Right renal pelvis (tissue), 4 donors: ENCODE results near the gene CACFD1. TPM values are rescaled to one million over a fixed set of nuclear protein-coding genes. Genes with fewer than 3 reads are reported as not detected.
"Not testable (repeated sequence)": the region's sequence is repeated elsewhere in the genome, so short reads cannot be mapped to it uniquely, and the experiment has no call there.

Experiments used
- DNase-seq, 4 donors: peaks; one replicate each; pipeline ENCODE4 v3.0.0-alpha.2; 2013; ENCODE audit warnings: low read depth in 4 of 4, low spot score in 3 of 4, missing footprints in 1 of 4
- polyA plus RNA-seq, 4 donors: library from polyadenylated mRNA; unstranded; fragments of 120-200 nt; gene quantifications; one replicate each; pipeline ENCODE4 v1.2.1, GENCODE V29; 2013; ENCODE audit not compliant: insufficient read length in 4 of 4

The CACFD1 gene
- polyA plus RNA-seq, 4 donors: 25.4 to 40.6 (median 28.5) TPM

DNA sequence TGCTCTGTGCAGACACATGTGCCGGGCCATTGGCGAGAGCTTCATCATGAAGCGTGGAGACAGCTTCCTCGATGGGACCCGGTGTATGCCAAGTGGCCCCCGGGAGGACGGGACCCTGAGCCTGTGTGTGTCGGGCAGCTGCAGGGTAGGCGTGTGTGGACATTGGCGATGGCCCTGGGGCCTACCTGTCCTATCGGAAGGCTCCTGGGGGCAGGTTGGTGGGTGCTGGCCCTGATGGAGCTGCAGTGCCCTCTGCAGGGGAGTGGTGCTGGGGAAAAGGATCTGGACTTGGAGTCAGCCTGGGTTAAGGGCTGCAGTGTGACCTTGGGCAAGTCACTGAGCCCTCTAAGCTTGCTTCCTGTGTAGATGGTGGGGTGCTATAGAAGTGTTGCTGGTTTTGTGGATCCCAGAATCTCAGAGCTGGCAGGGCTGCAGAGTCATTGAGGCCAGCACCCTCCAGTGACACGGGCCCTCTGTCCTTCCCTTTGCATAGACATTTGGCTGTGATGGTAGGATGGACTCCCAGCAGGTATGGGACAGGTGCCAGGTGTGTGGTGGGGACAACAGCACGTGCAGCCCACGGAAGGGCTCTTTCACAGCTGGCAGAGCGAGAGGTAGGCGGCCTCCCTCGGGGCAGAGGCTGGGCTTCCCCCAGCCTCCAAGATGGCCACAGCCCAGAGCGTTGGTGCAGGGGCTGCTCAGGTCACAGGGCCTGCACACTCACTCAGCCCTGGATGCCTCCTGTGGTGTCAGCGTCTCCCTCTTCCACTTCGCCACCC lies 21.8 kb upstream of the CACFD1 start:
- no peak for DNase-seq

DNA sequence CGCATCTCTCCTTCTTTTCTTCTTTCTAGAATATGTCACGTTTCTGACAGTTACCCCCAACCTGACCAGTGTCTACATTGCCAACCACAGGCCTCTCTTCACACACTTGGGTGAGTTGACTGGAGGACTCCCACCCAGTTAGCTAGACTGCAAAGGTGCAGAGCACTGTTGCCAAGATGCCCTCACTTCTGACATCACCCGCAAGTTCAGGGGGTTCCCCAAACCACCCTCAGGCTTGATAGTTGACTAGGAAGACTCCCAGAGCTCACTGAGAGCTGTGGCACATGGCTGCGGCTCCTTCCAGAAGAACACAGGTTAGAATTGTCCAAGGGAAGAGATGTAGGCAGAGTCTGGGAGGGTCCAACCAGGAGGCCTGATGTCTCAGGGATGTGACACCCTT lies 20.4 kb upstream of the CACFD1 start:
- no peak for DNase-seq

DNA sequence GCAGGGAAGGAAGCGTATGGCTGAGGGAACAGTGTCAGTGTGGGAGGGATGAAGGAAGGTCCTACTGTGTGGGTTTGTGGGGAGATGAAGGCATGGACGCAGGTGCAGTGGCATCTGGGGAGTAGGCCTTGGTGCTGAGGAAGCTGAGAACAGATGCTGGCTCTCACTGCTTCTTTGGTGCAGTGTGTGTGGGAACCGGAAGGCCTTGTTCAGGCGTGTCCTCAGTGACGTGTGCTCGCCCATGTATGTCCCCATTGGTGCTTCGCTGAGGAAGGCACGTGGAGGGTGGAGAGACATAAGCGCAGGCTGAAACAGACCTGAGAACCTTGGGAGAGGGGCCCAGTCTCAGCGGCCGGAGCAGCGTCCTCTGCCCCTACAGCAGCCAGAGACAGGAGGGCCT lies 18.9 kb upstream of the CACFD1 start:
- no peak for DNase-seq

DNA sequence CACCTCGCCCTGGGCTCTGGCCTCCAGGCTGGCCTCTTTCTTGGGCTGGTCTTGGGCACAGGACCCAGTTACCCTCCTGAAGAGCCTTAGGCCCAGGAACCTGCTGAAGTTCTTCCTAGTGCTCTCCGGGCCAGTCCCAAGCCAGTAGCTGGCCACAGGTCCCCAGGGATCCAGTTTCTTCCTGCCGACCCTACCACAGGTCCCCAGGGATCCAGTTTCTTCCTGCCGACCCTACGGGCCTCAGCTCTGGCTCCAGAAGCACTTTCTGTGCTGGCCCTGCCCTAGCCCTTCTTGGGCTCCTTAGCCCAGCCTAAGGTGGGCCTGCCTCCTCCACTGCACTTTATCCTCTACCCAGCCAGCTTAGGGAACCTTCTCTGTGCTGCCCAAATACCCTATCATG lies 18.2 kb upstream of the CACFD1 start:
- DNase-seq: no peak

DNA sequence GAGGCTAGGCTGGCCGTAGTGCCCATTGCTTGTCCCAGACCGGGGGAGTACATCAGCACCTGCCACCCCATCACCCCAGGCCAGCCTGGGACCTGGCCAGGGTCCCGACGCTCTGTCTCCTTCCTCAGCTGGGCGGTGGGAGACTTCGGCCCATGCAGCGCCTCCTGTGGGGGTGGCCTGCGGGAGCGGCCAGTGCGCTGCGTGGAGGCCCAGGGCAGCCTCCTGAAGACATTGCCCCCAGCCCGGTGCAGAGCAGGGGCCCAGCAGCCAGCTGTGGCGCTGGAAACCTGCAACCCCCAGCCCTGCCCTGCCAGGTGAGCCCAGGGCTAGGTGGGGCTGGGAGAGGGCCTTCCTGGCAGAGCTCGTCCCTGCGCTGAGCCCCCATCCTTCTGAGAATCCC lies 16.5 kb upstream of the CACFD1 start:
- no peak for DNase-seq

DNA sequence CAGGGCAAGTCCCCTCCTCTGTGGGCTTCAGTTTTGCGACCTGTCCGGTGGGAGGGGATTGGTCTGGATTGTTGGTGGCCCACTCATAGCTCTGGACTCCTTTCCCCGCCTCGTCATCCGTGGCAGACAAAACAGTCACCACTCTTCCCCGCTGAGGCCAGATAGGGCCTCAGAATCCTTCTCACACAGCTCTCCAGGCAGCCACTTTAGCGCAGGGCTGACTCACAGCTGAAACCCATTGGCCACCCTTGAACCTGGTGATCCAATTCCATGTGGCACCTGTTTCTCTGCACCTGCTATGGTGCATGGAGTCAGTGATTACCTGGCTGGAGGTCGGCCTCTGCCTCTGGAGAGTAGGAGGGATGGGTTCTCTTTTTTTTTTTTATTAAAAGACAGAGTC lies 15.8 kb upstream of the CACFD1 start:
- no peak for DNase-seq

DNA sequence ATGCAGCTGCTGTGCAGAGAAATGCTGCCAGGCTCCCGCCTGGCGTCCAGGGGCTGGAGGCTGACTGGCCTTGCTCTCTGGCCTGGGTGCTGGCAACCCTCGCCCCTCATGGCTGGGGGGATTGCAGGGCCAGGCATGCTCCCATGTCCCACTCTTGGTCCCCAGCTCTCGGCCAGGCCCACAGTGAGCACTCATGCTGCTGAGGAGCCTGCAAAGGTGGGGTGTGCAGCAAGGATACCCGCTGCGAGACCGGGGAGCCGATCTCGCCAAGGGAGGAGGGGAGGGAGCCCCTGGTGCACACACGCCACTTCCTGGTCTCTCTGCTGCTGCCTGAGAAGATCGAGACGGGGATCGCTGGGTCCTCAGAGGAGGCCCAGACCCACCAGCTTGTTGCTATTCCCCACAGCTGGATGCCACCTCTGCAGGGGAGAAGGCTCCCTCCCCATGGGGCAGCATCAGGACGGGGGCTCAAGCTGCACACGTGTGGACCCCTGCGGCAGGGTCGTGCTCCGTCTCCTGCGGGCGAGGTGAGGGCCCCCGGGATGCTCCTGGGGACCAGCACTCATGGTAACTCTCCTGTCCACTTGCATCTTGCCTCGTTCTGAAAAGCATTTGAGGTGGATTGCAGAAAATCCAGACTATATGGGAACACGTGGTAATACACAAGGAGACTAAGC lies 14.3 kb upstream of the CACFD1 start:
- DNase-seq: no peak

DNA sequence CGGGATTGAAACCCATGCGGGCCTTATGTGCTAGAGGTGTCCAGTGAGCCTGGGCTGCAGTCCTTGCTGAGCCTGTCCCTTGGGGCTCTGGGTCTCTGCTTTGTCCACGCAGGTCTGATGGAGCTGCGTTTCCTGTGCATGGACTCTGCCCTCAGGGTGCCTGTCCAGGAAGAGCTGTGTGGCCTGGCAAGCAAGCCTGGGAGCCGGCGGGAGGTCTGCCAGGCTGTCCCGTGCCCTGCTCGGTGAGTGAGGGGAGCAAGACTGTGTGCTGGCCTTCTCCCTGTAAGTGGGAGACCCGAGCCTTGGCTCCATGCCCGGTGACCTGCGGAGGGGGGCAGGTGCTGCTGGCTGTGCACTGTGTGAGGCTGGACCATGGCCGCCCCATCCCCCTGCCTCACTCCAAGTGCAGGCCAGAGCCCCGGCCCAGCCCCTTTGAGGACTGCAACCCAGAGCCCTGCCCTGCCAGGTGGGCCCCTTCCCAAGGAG lies 11.2 kb upstream of the CACFD1 start:
- DNase-seq: no peak

DNA sequence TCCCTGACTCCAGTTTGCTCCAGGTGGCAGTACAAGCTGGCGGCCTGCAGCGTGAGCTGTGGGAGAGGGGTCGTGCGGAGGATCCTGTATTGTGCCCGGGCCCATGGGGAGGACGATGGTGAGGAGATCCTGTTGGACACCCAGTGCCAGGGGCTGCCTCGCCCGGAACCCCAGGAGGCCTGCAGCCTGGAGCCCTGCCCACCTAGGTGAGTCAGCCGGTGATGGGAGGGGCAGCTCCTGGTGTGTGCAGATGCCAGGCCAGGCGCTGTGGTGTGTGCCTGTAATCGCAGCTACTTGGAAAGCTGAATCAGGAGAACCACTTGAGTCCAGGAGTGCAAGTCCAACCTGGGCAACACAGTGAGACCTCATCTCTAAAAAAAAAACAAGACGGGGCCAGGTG lies 10.0 kb upstream of the CACFD1 start:
- DNase-seq: no peak

DNA sequence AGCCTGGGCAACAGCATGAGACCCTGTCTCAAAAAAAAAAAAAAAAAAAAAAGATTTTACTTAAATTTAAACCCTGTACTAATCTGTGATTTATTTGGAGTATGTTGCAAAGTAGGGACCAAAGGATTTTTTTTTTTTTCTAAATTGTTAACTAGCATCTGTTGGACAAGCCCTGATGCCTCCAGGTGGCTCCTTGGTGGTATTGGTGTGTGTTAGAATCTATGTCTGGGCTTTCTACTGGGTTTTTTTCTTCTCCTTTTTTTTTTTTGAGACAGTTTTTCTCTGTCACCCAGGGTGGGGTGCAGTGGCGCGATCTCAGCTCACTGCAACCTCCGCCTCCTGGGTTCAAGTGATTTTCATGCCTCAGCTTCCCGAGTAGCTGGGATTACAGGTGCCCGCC lies 7.9 kb upstream of the CACFD1 start:
- not testable (repeated sequence) for DNase-seq

DNA sequence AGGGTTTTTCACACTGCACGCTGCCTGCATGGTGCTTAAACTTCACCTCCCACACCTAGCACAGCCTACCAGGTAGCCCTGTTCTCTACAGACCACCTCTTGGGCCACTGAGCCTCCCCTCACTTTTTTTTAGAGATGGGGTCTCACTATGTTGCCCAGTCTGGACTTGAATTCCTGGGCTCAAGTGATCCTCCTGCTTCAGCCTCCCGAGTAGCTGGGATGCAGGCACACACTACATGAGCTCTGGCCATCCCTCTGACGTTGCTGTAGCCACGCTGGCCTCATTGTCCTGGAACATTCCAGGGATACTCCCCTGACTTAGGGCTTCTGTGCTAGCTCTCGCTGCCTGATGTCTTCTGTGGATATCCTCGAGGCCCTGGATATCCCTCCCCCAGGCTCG lies 7.2 kb upstream of the CACFD1 start:
- no peak for DNase-seq

DNA sequence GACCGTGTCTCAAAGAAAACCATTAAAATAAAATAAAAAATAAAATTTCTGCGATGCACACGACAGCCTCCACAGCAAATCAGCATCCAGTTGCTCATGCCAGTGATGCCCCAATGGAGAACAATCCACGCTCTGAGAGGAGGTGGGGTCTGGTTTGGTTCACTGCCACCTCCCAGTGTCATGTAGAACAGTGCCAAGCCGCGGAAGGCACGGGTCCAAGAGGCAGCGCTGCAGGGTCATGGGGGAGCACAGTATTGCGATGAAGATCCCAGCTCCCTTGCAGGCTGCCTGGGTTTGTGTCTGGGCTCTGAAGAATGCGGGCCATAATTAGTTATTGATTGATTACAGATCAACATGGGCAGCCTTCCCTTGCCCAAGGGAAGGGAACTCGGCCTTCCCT lies 6.1 kb upstream of the CACFD1 start:
- no peak for DNase-seq

DNA sequence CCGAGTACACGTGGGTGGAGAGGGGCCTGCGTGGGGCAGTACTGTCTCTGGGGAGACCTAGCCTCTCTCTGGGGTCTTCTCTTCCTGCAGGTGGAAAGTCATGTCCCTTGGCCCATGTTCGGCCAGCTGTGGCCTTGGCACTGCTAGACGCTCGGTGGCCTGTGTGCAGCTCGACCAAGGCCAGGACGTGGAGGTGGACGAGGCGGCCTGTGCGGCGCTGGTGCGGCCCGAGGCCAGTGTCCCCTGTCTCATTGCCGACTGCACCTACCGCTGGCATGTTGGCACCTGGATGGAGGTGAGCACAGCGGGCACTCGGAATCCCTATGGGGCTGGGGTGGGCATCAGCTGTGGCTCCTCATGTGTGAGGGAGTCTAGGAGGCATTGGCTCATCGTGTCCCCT lies 5.5 kb upstream of the CACFD1 start:
- no peak for DNase-seq

DNA sequence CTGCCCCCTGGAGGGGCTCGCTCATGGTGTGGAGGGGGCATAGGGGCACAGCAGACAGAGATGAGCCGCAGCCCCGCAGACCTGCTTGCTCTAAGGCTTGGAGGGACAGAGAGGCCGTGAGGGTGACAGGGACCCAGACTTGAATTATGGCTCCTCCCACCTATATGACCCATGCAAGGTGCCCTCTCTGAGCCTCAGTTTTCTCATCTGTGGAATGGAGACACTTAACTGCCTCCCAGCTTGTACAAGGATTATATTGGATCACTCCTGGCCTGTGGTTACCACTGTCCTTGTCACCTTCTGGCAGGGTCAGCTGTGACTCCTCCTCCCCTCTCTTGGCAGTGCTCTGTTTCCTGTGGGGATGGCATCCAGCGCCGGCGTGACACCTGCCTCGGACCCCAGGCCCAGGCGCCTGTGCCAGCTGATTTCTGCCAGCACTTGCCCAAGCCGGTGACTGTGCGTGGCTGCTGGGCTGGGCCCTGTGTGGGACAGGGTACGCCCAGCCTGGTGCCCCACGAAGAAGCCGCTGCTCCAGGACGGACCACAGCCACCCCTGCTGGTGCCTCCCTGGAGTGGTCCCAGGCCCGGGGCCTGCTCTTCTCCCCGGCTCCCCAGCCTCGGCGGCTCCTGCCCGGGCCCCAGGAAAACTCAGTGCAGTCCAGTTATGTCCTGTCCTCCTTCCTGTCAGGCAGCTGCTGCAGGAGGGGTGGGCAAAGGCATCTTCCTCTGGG lies 4.7 kb upstream of the CACFD1 start:
- no peak for DNase-seq

DNA sequence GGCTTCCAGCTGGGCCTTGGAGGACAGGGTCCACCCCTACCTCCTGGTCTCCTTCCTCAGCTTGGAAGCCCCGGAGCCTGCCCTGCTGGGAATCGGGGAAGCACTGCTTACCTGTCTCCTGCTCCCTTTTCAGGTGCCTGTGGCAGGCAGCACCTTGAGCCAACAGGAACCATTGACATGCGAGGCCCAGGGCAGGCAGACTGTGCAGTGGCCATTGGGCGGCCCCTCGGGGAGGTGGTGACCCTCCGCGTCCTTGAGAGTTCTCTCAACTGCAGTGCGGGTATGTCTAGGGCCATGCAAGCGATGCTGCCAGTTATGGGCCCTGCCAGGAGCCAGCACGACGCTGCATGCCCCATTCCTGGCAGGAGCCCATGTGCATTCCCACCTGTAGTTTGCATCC lies 3.8 kb upstream of the CACFD1 start:
- DNase-seq: no peak

DNA sequence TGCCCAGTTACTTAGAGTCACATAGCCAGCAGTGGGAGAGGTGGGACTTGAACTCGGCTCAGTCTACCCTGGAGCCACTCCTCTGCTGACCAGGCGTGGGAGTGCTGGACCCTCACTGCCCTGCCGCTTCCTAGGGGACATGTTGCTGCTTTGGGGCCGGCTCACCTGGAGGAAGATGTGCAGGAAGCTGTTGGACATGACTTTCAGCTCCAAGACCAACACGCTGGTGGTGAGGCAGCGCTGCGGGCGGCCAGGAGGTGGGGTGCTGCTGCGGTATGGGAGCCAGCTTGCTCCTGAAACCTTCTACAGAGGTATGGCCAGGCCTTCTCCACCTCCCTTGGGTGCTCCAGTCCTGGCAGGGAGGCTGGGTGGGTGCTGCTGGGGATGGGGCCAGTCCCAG lies 3.4 kb upstream of the CACFD1 start:
- no peak for DNase-seq

DNA sequence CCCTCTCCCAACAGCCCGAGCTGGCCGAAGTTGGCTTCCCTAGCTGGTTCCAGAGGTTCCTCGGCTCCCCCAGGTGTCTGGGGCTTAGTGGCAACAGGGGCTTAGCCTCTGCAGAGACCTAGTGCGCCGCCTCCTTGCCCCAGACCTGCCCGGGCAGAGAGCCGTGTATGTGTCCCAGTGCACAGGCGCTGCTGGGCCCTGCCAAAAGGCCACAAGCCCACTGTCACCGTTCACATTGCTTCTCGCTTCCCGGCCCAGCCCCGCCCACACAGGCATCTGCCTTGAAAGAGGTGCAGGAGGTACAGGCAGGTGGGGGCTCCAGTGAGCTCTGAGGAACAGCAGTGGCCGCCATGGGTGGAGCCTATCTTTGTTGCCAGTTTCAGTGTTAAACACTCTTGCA lies 2.5 kb upstream of the CACFD1 start:
- DNase-seq: no peak

DNA sequence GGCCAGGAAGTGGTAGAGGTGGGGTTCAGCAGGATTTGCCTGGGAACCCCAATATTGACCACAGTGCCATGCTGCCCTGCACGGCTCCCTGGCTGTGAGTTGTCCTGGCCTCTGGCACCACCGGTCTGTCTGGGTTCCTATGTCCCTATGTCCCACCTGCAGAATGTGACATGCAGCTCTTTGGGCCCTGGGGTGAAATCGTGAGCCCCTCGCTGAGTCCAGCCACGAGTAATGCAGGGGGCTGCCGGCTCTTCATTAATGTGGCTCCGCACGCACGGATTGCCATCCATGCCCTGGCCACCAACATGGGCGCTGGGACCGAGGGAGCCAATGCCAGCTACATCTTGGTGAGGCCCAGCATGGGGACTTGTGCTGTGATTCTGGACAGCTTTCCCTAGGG lies 2.0 kb upstream of the CACFD1 start:
- no peak for DNase-seq

DNA sequence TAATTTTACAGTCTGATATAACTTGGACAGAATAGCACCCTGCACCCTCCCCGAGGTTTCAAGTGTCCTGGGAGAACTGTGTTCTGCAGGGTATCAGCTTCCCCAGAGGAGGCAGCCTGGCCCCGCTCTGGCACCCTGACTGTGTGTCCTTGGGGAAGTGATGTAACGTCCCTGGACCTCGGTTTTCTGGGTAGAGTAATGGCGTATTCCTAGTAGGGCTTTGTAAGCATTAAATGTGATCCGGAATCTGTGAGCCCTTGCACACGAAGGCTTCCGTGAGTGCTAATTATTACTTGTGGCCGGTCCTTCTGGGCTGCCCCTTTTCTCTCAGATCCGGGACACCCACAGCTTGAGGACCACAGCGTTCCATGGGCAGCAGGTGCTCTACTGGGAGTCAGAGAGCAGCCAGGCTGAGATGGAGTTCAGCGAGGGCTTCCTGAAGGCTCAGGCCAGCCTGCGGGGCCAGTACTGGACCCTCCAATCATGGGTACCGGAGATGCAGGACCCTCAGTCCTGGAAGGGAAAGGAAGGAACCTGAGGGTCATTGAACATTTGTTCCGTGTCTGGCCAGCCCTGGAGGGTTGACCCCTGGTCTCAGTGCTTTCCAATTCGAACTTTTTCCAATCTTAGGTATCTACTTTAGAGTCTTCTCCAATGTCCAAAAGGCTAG lies 1.0 kb upstream of the CACFD1 start:
- DNase-seq: no peak

DNA sequence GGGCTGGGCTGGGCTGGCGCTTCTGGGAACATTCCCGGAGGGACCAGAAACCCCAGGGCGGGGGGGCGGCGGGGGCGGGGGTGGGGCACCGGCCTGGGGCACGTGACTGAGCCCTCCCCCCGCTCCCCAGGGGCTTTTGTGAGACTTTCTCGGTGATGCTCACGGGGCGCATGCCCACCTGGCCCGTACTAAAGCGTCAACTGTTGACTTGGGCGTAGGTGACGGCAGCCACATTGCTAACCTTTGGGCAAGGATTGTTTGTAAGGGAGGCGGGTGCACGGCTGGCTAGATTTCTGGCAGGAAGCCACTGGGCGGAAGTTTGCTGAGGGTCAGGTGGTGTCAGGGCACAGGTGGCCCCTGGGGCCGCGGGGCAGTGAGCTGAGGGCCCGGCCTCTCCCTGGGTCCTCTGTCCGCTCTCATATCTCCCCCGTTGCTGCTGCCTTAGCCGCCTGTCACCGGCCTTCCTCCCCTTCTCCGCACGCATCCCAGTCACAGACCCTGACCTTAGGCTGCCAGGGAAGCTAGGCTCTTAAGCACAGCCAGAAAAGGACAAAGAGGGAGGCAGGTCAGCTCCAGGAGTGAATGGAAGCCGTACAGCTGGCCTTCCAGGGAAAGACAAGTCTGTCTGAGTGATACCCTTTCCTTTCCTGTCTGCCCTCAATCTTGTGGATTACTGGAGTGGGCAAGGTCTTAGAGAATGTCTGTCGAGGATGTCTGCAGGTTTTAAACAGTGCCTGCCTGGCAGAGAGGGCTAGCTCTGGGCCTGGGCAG lies 812 bp downstream of the CACFD1 start:
- peak in 1 of 4 donors; percentile 34 for DNase-seq
